IPS-NIHi7 (cell line): ENCODE results near the gene MEF2C.

Experiments
- DNase-seq: peaks from one replicate; pipeline ENCODE4 v3.0.0; 2012; ENCODE audit warnings: mixed read lengths; ENCODE audit errors: extremely low spot score

The MEF2C gene

GRCh38 chr5:88826646-88827585 lies 56.1 kb downstream of the MEF2C start:
- peak; percentile 14 for DNase-seq

DNA sequence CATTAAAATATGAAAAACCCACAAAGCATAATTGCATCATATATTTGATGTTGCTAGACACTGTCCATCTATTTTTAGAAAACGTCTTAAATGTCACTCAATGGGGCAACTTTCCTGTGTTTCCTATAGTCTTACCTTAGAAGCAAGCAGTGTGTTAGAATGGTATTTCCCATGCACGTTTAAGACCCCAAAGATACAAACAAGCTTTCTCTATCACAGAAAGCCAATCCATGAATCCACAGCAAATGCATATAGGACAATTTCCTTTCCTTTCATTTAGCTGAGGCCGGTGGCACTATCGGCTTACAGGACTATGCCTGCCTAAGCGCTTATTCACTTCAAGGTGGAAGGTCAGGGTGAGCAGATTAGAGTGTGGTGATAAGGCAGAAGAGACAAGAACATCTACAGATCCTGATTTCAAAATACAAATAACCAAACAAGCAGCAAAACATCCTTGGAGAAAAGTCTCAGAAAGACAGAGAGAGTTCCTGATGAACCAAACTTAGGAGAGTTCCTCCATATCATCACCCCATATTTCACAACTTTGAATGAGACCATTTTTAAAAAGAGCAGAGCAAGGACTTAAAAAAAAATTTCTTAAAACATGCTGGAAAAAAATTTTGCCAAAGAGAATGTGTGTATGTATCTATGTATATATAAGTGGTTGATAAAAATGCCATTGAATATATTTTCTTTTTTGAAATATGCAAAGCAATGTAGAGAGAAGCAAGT lies 57.2 kb downstream of the MEF2C start:
- no peak for DNase-seq

DNA sequence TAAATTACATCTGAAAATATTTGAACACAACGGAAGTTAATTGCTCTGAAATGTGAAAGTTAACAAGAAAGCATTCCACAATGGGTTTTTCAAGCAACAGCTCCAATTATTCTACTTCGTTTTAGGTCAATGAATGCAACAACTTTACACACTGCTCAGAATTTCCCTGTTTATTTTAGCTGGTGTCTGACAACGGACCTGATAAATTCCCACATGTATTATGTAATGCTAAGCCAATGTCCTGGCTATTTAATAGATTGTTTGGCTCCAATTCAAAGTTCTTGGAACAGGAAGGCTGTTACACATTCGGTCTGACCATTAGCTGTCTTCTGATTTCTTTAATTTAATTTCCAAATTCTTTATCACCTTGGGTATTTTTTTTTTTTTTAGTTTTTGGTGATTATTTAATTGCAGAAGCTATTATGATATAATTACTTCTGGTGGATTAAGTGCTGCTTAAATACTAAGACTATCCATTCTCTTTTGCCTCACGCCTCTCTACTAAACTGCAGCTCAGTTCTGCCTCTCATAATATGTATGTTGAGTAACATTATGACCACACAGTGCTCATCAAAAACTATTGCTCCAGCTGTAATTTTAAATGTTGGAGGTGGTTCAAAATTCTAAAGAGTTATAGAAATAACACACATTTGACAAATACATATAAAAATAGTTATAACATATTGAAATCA lies 57.9 kb downstream of the MEF2C start:
- DNase-seq, result no peak

- no peak for DNase-seq
Observed at GRCh38 chr5:88824141-88824540, 58.8 kb downstream of the MEF2C start.

- no peak for DNase-seq
Observed at GRCh38 chr5:88823201-88823600, 59.8 kb downstream of the MEF2C start.

DNA sequence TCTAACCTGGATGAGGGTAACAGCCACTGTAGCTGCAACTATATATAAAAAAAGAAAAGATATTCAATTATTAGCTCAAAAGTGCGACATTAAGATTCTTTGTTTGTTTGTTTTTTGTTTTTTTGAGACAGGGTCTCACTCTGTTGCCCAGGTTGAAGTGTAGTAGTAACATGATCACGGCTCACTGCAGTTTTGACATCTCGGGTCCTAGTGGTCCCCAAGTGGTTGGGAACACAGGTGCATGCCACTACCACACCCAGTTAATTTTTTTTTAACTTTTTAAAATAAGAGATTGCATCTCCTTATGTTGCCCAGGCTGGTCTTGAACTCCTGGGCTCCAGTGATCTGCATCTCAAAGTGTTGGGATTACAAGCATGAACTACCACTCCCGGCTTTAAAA lies 61.8 kb downstream of the MEF2C start:
- no peak for DNase-seq

GRCh38 chr5:88820581-88820980 lies 62.4 kb downstream of the MEF2C start:
- DNase-seq, result no peak

DNA sequence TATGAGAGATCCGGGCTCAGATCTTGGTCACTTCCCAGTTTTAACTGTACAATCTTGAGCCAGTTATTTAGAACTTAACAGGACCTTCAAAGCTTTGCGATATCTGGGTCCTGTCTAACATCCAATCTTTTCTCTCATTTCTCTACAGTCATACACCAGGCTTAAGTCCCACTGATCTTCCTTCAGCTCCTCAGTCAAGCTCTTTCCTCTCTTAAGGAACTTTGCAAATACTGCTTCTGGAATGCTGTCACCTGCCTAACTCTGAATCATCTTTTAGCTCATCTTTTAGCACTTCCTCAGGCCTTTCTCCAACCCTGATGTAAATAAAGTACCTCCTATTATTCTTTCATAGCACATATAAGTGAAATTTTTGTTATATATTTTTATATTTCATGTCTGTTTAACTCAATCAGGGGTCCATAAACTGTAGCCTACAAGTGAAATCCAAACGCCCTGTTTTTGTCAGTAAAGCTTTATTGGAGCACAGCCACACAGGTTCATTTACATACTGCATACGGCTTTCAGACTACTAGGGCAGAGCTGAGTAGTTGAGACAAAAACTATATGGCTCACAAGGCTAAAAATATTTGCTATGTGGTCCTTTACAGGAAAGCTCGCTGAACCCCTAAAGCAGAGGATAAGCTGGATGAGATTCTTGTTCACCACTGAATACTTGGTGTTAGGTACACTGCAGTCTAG lies 63.5 kb downstream of the MEF2C start:
- DNase-seq, result no peak

DNA sequence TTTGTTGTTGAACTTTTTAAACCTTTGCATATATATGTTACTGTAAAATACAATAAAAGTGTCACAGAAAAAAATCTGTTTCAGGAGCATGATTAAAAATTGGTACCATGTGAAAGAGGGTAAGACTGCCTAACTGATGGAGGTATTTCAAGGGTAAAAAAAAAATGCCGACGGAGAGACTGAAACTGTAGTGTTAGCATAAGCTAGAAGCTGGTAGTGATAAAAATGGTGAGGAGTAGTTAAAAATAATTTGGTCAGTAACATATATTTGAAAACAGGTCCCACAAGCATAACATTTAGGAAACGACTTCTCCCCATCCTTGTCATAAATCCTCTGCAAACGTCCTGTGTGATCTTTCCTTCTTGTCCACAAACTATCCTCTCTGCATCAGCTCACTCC lies 64.7 kb downstream of the MEF2C start:
- no peak for DNase-seq

DNA sequence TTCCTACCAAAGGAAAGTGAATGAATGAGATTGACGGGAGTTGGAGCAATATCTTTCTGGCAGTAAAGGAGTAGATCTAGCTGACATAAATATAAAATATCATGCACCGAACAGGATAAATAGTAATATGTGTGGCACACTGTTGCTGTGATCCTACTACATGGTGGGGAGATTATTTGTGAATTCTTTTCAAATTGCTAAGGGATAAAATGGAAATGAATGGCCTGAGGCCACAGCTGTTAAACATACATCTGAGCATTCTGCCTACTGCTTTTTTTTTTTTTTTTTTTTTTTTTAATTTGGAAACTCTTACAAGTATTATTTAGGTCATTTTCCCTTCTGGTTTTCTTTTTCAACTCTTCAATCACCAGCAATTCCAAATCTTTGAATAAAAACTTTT lies 66.8 kb downstream of the MEF2C start:
- no peak for DNase-seq

DNA sequence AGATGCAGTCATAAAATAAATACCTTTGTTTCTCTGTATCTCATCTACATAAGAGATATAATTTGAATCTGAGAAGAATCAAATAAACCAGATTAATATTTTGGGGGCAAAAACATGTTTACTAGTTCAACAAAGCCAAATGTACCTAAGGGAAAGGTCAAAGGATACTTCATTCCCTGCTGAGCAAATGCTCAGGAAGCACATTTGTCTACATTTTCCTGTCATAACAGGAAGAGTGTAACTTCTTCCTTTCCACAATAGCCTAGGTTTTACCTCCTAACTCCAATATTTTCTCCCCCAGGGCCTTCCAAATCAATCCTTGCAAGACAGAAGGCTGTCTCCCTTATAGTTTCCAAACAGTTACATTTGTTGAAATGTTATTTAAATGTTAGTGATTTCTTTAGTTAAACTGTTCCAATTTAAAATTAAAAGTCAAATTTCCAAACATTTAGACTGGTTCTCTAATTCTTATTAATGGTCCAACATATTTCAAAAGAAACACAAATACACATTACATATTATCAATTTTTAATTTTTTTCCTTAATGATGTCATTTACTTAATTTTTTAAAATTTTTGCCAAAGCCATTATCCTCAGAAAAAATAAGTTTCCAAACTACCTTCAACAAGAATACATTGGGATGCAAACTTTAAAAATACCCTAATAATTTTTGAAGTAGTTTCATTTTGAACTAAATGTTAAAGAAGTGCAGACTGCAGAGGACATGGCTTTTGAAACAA lies 67.8 kb downstream of the MEF2C start:
- no peak for DNase-seq

GRCh38 chr5:88813805-88814575 lies 69.0 kb downstream of the MEF2C start:
- DNase-seq, result no peak

- DNase-seq, result no peak
Observed at GRCh38 chr5:88813244-88813643, 69.7 kb downstream of the MEF2C start.

GRCh38 chr5:88808153-88808552 lies 74.8 kb downstream of the MEF2C start:
- DNase-seq, result no peak

DNA sequence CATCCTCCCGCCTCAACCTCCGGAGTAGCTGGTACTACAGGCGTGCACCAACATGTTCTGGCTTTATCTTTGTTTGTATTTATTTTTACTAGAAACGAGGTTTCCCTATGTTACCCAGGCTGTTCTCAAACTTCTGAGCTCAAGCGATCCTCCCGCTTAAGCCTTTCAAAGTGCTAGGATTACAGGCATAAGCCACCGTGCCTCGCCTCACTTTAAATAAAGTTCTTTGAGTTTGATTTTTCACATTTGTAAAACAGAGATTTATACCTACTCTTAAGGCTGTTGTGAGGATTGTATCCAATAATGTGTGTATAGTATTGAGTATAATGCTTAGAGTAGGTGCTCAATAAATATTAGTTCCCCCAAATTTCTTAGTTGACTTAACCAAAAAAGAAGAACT lies 75.7 kb downstream of the MEF2C start:
- DNase-seq, result no peak

DNA sequence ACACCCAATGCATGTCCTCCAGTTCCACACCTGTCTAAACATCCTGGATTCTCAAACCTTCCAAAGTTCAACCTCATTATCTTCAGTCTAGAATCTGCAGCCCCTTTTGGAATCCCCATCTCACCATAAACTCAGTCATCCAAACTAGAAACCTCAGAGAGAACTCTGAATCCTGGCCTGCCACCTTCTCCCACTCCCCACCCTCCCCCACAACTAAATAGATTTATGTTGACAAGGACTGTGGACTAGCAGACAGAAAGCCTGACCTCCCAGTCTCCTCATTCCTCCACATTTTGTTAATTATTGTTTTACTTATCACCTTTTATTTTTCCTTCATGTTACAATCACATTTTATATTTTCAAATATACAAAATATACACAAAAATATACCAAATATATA lies 76.6 kb downstream of the MEF2C start:
- DNase-seq, result no peak

- DNase-seq, result no peak
Observed at GRCh38 chr5:88805151-88805784, 77.7 kb downstream of the MEF2C start.

- DNase-seq, result no peak
Observed at GRCh38 chr5:88804444-88804843, 78.5 kb downstream of the MEF2C start.

- no peak for DNase-seq
Observed at GRCh38 chr5:88803309-88803708, 79.7 kb downstream of the MEF2C start.
